Thymus (tissue), 14 donors: ENCODE data around the gene PLXNA3. TPM values are rescaled to one million over a fixed set of nuclear protein-coding genes. Genes with fewer than 3 reads are reported as not detected.

Experiments
- DNase-seq, 9 donors: peaks; one replicate each; pipeline ENCODE4 v3.0.0-alpha.2; 2013; ENCODE audit warnings: low spot score in 9 of 9, low read depth in 6 of 9, missing footprints in 1 of 9
- H3K27ac ChIP-seq, 2 donors: one replicate each; pipeline ENCODE4 v1.5.1; 2013; ENCODE audit warnings: control low read depth in 1 of 2, low read depth in 1 of 2, low read length in 1 of 2, mild to moderate bottlenecking in 1 of 2, moderate library complexity in 1 of 2
- H3K27me3 ChIP-seq, 2 donors: one replicate each; pipeline ENCODE4 v1.5.1; 2013; ENCODE audit warnings: low read length in 1 of 2; ENCODE audit not compliant: control insufficient read depth in 2 of 2, insufficient read depth in 1 of 2
- H3K36me3 ChIP-seq, 2 donors: one replicate each; pipeline ENCODE4 v1.5.1; 2013; ENCODE audit warnings: low read length in 1 of 2, mild to moderate bottlenecking in 1 of 2, moderate library complexity in 1 of 2; ENCODE audit not compliant: control insufficient read depth in 2 of 2, insufficient read depth in 2 of 2
- H3K4me1 ChIP-seq, 2 donors: one replicate each; pipeline ENCODE4 v1.5.1; 2013; ENCODE audit warnings: low read length in 2 of 2; ENCODE audit not compliant: control insufficient read depth in 2 of 2, insufficient read depth in 2 of 2
- H3K4me3 ChIP-seq, 2 donors: one replicate each; pipeline ENCODE4 v1.5.1; 2013; ENCODE audit warnings: low read length in 2 of 2, control low read depth in 1 of 2, mild to moderate bottlenecking in 1 of 2
- H3K9me3 ChIP-seq, 2 donors: one replicate each; pipeline ENCODE4 v1.5.1; 2013; ENCODE audit warnings: low read length in 1 of 2, mild to moderate bottlenecking in 1 of 2; ENCODE audit not compliant: control insufficient read depth in 2 of 2, insufficient read depth in 1 of 2
- WGBS: extraction: QIAGEN DNeasy Blood & Tissue Kit; methylation state at CpG from one replicate; pipeline ENCODE4 v1.1.7; 2013; 5-methylcytosine and 5-hydroxymethylcytosine counted together
- long read RNA-seq, 10 donors: transcript quantifications; one replicate each; lab custom pipeline, GENCODE V29; 2026
- polyA plus RNA-seq: library from polyadenylated mRNA; stranded (reverse); fragments of 200-250 nt; gene quantifications from one replicate; pipeline ENCODE4 v1.2.3, GENCODE V29; 2013
- total RNA-seq: library from RNA; stranded (reverse); fragments of 120-200 nt; gene quantifications from one replicate; pipeline ENCODE4 v1.2.4, GENCODE V29; 2013
- donor health status: healthy.

The PLXNA3 gene
- total RNA-seq: 2.2 TPM
- polyA plus RNA-seq: 14.3 TPM
- long read RNA-seq, donor 1: 0 reads
- long read RNA-seq, donor 2, partial matches to known transcripts: 13 of 291 reads
- long read RNA-seq, donor 2, other reads (novel, unspliced or antisense): 273 of 291 reads
- long read RNA-seq, donor 3, partial matches to known transcripts: 200 of 205 reads
- long read RNA-seq, donor 3, other reads (novel, unspliced or antisense): 5 of 205 reads
- long read RNA-seq, donor 4, partial matches to known transcripts: 0 of 2 reads
- long read RNA-seq, donor 4, other reads (novel, unspliced or antisense): 0 of 2 reads
- long read RNA-seq, donor 5, partial matches to known transcripts: 0 of 2 reads
- long read RNA-seq, donor 5, other reads (novel, unspliced or antisense): 0 of 2 reads
- long read RNA-seq, donor 6, partial matches to known transcripts: 0 of 1 reads
- long read RNA-seq, donor 6, other reads (novel, unspliced or antisense): 0 of 1 reads
- long read RNA-seq, donor 7, partial matches to known transcripts: 0 of 1 reads
- long read RNA-seq, donor 7, other reads (novel, unspliced or antisense): 0 of 1 reads
- long read RNA-seq, donor 8: 0 reads
- long read RNA-seq, donor 9, partial matches to known transcripts: 0 of 58 reads
- long read RNA-seq, donor 9, other reads (novel, unspliced or antisense): 58 of 58 reads
- long read RNA-seq, donor 10, partial matches to known transcripts: 109 of 109 reads
- long read RNA-seq, donor 10, other reads (novel, unspliced or antisense): 0 of 109 reads

GRCh38 chrX:154458116-154458953 is at the start of gene PLXNA3:
TSS of gene PLXNA3 (plus strand) at chrX:154458281. CDS start at chrX:154460184, 1,903 bp downstream.
- H3K27me3 ChIP-seq: peaks cover 0 to 8% of the 10 kb centered on the region in 2 donors
- peak in 5 of 9 donors; percentile 42 to 68 (median 47) for DNase-seq
- WGBS: 1% methylated on average over 75 of the region's 88 CpGs
- peaks cover 0 to 4% of the 10 kb centered on the region in 2 donors for H3K9me3 ChIP-seq
- peaks cover 0 to 13% of the 10 kb centered on the region in 2 donors for H3K36me3 ChIP-seq
- H3K4me3 ChIP-seq: peak within 1 kb of the TSS; percentile 45 to 66
- peak within 1 kb of the TSS in 1 of 2 donors; percentile 74 for H3K27ac ChIP-seq
- peaks cover 2 to 5% of the 10 kb centered on the region in 2 donors for H3K4me1 ChIP-seq

DNA sequence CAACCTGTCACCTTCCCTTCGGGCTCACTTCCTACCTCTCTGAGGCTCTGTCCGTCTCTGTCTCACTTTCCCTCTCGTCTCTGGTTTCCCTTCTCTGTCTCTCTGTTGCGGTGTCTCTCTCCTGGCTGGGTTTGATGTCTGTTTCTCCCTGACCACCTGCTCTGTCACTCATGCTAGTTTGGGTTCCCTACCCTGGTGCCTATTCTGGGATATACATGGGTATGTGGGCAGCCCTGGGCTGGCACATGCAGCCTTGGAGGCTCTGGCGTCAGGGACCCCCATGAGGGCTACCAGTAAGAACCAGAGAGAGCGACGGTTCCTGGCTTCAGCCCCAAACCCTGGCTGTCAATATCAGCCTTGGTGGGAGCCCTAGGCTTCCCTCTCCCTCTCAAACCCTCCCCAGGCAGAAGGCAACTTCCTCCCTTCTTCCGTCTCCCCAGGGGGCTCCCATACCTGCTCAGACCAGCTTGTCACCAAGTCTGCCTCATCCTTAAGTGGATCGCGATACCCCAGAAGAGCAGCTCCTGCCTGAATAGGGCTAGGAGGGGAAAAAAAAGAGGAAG is 49.3 kb upstream of the PLXNA3 start:
- Histone ChIP-seq H3K36me3 (peaks cover 4 to 5% of the 10 kb centered on the region in 2 donors), H3K27me3 (no peaks in the 10 kb centered on the region), H3K4me1 (peaks cover 0 to 16% of the 10 kb centered on the region in 2 donors), H3K27ac (no peak overlapping the region), H3K9me3 (no peaks in the 10 kb centered on the region), H3K4me3 (peak overlapping the region; percentile 5 to 38)
- WGBS: 54% methylated on average over 10 of the region's 10 CpGs
- no peak for DNase-seq

GRCh38 chrX:154409222-154409871 is 48.7 kb upstream of the PLXNA3 start, which contains the start of gene DNASE1L1:
TSS of gene DNASE1L1 (minus strand) at chrX:154409254. CDS start at chrX:154405568, 3,686 bp downstream.
- DNase-seq: no peak
- no peaks in the 10 kb centered on the region for H3K9me3 ChIP-seq
- no peaks in the 10 kb centered on the region for H3K27me3 ChIP-seq
- H3K4me3 ChIP-seq: peak within 1 kb of the TSS; percentile 5 to 38
- WGBS: 35% methylated on average over 26 of the region's 26 CpGs
- H3K36me3 ChIP-seq: peaks cover 4 to 5% of the 10 kb centered on the region in 2 donors
- H3K4me1 ChIP-seq: peaks cover 0 to 16% of the 10 kb centered on the region in 2 donors
- no peak within 1 kb of the TSS for H3K27ac ChIP-seq

GRCh38 chrX:154411981-154412340 is 46.1 kb upstream of the PLXNA3 start:
- peak overlapping the region; percentile 80 to 91 for H3K27ac ChIP-seq
- peaks cover 0 to 16% of the 10 kb centered on the region in 2 donors for H3K4me1 ChIP-seq
- H3K36me3 ChIP-seq: peaks cover 4 to 5% of the 10 kb centered on the region in 2 donors
- peak overlapping the region; percentile 58 to 61 for H3K4me3 ChIP-seq
- peak in 2 of 9 donors; percentile 44 to 75 for DNase-seq
- H3K27me3 ChIP-seq: no peaks in the 10 kb centered on the region
- under 1% methylated on average over 29 of the region's 29 CpGs for WGBS
- no peaks in the 10 kb centered on the region for H3K9me3 ChIP-seq

- H3K9me3 ChIP-seq: no peaks in the 10 kb centered on the region
- peak overlapping the region; percentile 80 to 91 for H3K27ac ChIP-seq
- H3K27me3 ChIP-seq: no peaks in the 10 kb centered on the region
- H3K4me3 ChIP-seq: peak overlapping the region; percentile 58 to 61
- WGBS: 8% methylated on average over 4 of the region's 4 CpGs
- H3K36me3 ChIP-seq: peaks cover 4 to 5% of the 10 kb centered on the region in 2 donors
- peak in 2 of 9 donors; percentile 35 to 63 for DNase-seq
- H3K4me1 ChIP-seq: peaks cover 0 to 16% of the 10 kb centered on the region in 2 donors
Observed at GRCh38 chrX:154412468-154412867, 45.6 kb upstream of the PLXNA3 start.

DNA sequence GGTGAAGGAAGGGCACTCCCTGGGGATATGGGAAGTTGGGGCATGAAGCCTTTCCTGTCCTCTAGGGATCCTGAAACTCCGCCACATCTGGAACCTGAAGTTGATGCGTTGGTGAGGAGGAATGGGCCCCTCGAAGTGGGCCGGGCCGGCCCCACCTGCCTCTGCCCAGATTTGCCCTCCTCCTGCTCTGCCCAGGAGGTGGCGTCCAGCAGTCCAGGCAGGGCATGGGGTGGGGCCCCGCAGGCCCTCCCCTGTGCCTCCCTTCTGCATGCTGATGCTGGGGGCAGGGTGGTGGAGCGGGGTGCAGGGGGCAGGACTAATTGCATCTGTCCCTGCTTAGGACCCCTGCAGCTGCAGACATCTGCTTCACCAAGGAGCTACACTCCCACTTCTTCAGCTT is 44.9 kb upstream of the PLXNA3 start:
- Histone ChIP-seq H3K36me3 (peaks cover 4 to 5% of the 10 kb centered on the region in 2 donors), H3K4me3 (no peak overlapping the region), H3K27me3 (no peaks in the 10 kb centered on the region), H3K4me1 (peaks cover 0 to 16% of the 10 kb centered on the region in 2 donors), H3K9me3 (no peaks in the 10 kb centered on the region), H3K27ac (no peak overlapping the region)
- 93% methylated on average over 8 of the region's 8 CpGs for WGBS
- DNase-seq: no peak

GRCh38 chrX:154417157-154417556 is 40.9 kb upstream of the PLXNA3 start:
- WGBS: 84% methylated on average over 7 of the region's 7 CpGs
- Histone ChIP-seq H3K4me3 (no peak overlapping the region), H3K36me3 (peaks cover 5 to 11% of the 10 kb centered on the region in 2 donors), H3K27ac (no peak overlapping the region), H3K4me1 (peaks cover 0 to 7% of the 10 kb centered on the region in 2 donors), H3K27me3 (no peaks in the 10 kb centered on the region), H3K9me3 (no peaks in the 10 kb centered on the region)
- DNase-seq: no peak

- Histone ChIP-seq H3K27me3 (no peaks in the 10 kb centered on the region), H3K4me1 (no peaks in the 10 kb centered on the region), H3K9me3 (no peaks in the 10 kb centered on the region), H3K36me3 (peaks cover 0 to 7% of the 10 kb centered on the region in 2 donors), H3K4me3 (no peak overlapping the region), H3K27ac (no peak overlapping the region)
- WGBS: 95% methylated on average over 8 of the region's 8 CpGs
- no peak for DNase-seq
Observed at GRCh38 chrX:154419189-154419588, 38.9 kb upstream of the PLXNA3 start.
